ENCODE results near the gene COBL.

The COBL gene

DNA sequence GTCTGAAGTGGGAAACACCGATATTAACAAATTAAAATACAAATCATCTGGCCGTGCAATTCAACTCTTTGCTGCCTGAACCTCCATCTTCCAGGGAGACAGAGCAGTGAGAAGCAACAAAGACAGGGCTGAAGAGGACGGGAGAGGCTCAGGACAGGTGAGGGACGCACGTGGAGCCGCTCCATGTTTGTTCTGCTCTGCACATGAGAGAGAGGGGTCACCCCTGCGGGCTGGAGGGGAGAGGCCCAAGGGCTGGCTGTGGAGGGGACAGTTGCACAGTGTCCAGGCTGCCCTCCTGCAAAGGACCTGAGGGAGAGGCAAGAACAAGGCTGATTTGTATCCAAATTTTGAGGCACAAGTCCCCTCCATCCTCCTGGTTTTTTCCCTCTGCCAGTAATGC is 41.7 kb downstream of the COBL start:
- no peak for DNase-seq

DNA sequence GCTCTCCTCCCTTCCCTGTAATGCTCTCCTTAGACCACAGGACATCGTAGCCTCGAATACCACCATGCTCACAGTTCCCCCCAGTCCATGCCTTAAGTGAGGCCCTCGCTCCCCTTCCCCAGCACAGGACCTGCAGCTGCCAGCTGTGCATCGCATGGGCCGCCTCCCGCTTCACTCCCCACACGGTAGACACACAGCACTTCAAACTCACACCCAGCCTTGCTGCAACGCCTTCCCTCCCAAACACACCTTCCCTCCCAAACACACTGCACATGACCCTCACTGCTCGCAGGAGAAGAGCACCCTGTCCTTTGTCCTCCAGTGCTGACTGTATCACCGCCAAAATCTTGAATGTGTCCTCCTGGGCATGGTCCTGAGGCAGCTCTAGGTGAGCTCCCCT is 42.6 kb downstream of the COBL start:
- DNase-seq: no peak

GRCh38 chr7:51273360-51273759 is 43.2 kb downstream of the COBL start:
- no peak for DNase-seq

DNA sequence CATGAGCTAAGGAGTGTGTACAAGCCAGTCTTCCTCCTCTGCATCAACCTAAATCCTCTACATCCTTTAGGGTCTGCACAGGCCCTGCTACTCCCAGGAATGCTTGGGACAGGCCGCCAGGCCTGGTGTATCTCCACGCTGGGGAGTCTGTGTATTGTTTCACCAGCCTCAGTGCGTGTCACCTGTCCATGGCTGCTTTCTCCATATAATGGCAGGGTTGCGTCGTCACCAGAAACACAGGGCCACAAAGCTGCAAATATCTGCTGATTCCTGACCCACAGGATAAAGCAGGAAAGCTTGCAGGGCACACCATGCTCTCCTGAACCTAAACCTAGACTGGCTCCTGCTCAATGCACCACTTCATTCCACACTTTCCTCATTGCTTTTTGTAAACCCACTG is 45.6 kb downstream of the COBL start:
- DNase-seq: no peak

DNA sequence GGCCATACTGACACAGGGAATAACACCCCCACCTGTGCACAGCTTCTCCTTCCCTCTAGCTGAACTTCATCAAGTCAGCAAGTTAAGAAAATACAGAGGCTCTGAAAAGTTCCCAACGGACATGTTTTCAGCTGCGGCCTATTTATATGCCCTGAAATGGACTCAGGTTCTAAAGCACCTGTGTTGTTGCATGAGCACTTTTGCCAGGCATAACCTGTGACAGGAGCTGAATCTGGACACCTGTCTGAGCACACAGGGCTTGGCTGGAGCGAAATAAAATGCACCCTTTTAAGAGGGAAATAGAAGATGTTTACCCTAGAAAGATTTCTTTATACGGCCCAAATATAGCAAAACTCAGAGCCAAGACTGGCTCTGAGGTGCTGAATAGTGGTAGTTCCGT is 46.7 kb downstream of the COBL start:
- no peak for DNase-seq

DNA sequence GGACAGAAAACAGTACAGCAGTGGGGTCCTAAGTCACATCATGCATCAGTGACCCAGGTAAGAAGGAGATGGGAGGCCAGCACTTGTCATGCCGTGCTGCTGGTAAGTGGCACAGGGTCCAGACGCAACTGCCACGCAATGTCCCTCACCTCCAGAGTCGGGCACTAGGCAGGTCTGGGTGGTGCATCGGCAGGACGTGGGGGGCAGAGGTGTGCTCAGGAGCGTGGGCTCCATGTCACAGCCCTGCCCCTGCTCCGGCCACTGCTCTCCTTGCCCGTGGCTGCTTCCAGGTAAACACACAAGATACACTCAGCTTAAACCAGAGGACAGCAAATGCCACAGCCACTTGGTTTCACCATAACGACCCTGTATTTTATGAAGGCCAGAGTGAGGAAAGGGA is 47.3 kb downstream of the COBL start:
- DNase-seq: no peak

DNA sequence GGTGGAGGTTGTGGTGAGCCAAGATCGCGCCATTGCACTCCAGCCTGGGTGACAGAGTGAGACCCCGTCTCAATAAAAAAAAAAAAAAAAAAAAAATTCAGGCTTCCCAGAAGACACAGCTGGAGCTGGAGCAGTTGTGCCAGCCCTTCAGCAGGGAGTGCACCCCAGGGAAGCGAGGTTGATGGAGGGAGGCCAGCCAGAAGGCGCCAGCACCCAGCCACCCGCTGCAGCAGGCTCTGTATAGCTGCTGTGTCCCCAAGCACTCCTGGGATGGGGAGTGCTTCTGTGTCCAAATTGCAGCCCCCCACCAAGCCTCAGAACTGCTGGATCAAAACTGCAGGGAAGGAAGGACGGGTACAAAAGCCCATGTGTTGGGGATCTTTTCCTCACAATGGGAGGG is 47.8 kb downstream of the COBL start:
- DNase-seq: no peak

DNA sequence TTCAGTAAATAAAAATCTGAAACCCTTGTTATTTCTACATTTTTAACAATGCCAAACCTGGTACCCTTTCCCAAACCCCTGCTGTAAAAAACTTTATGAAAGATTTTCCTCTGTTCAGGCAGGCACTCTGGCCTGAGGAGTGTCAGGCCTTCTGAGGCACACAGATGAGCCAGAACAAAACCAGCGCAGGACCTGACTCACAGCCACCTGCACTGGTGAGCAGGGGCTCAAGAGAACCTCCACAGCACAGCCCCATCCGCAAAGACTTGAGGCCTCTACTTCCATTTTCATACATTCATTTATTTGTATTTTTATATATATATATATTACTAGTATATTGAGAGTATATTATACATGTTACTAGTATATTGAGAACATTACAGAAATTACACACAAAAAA is 49.4 kb downstream of the COBL start:
- DNase-seq: no peak

- DNase-seq: no peak
Measured at GRCh38 chr7:51265066-51265907, 51.3 kb downstream of the COBL start.

DNA sequence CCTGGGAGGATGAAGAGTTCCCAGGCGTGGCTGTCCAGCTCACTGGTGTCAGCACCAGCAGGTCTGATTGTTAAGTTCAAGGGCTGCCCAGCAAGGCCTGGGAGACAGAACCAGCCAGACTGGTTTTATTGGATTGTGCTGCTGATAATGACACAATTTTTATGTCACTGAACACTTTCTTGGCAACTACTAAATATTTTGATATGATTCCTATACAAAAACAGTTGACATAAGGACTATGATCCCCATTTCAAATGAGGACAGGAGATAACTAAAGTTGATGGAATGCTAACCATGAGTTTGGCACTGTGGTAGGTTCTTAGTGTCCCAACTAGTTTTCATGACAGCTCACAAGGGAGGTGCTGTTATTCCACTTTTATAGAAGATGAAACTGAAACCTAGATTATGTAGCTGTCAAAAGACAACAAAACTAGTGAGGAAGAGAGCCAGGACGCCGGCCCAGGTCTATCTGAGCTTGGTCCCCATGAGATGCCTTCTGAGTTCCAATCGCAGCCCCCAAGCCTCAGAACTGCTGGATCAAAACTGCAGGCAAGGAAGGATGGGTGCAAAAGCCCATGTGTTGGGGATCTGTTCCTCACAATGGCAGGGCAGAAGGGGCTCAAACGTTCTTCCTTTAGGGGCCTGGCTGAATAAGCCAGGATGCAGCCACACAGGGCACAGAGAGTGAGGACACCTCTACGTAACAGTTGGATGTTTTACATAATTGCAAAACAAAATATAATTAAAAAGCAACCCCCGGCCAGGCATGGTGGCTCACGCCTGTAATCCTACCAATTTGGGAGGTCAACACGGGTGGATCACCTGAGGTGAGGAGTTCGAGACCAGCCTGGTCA is 52.8 kb downstream of the COBL start:
- no peak for DNase-seq

- no peak for DNase-seq
Measured at GRCh38 chr7:51262796-51263531, 53.6 kb downstream of the COBL start.

GRCh38 chr7:51261950-51262795 is 54.4 kb downstream of the COBL start:
- DNase-seq: no peak

GRCh38 chr7:51261117-51261835 is 55.3 kb downstream of the COBL start:
- no peak for DNase-seq

DNA sequence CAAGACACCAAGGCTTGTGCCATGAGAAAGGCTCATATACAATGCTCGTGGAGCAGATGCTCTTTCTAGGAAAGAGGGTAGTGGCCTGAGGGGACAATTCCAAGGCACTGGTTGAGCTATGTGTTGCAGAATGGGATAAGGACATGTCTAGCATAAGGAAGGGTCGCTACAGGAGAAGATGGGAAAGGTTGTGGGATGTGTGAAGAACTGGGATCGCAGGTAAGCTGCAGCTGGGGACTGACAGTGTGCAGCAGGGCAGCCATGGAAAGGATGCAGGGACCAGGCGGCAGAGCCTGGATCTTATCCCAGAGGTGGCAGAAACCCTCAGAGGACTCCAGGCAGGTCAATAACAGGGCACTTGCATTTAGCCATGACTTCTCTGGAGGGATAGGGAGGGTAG is 56.1 kb downstream of the COBL start:
- no peak for DNase-seq

DNA sequence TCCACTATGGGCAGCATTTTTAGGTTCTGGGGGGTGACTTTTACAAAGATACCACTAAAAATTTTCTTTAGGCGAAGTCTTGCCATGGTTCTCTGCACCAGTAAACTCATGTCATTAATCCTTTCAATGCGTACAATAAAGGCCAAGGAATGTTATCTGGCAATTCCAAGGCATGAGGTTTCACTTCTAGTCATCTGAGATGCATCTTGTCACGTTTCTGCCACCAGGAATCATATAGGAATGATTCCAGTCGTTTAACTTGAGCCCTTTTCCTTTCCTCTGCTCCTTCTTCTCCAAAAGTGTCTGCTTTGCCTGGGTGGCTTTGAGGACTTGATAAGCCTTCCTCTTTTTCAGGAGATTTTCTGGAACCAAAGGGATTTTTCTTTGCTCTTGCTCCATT is 56.8 kb downstream of the COBL start:
- DNase-seq: no peak

DNA sequence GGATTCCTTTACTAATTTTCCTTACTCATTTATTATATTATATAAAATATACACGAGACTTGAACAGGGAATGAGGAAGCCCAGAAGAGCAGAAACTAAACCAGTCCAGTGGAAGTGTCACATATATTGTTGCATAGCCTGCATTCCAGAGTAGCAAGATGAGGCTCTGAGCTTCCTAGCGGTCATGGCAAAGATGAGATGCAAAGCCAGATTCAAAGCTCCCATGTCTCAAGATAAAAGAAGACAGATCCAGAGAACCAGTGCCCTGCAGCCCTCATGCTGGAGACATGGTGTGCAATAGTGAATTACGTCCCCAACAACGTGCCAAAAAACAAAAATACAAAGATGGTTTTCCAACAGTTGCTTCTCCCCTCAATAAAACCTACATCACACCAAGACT is 59.7 kb downstream of the COBL start:
- DNase-seq: no peak

- no peak for DNase-seq
Measured at GRCh38 chr7:51256209-51256781, 60.3 kb downstream of the COBL start.

GRCh38 chr7:51255536-51256208 is 60.9 kb downstream of the COBL start:
- no peak for DNase-seq

DNA sequence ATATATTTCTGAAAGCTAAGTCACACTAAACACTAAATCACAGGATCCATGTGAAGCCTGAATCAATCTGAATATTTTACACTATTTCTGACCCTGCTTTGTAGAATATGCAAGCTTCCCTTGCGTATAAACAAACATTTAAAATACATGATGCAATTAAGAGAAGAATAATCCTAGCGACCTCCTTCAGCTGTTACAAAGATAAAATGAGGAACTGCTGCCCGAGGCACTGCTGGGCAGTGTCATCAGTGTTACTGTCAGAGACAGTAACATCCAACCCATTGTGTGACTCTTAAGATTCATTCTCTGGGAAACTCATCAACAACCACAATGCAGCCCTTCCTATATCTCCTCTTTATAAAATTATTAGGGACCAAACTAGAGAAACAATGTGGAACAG is 61.6 kb downstream of the COBL start:
- DNase-seq: no peak

DNA sequence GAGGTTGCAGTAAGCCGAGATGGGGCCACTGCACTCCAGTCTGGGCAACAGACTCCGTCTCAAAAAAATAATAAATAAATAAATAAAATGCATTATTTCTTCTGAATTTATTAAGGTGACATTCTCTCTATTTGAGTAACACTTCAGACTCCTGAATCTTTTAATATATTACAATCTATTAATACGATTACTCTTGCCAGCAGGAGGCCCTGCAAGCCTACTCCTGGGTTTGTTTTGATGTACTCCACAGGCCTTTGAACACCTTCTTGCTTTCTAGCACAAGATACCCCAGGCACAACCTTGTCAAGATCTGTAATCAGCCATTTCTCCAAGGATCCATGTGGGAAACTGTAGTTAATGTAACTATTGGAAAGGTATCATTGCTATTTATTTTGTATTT is 63.5 kb downstream of the COBL start:
- DNase-seq: no peak

GRCh38 chr7:51251290-51251689 is 65.3 kb downstream of the COBL start:
- DNase-seq: no peak

Measured in CD4-positive, alpha-beta T cell treated with Interferon gamma for 1 hour (primary cell).